WERI-Rb-1 (cell line): Measurements from ENCODE around the gene CELA3A.

Experiments
- DNase-seq: peaks from one replicate; pipeline ENCODE4 v3.0.0-alpha.2; 2020
- H3K27ac ChIP-seq: fragments of 250-450 bp; sonication (Bioruptor Pico); 2 replicates; pipeline ENCODE4 v1.5.1; 2020; ENCODE audit warnings: mild to moderate bottlenecking, moderate library complexity
- H3K27me3 ChIP-seq: fragments of 250-450 bp; sonication (Bioruptor Pico); 2 replicates; pipeline ENCODE4 v1.5.1; 2021; ENCODE audit warnings: mild to moderate bottlenecking, low read depth, moderate library complexity; ENCODE audit not compliant: insufficient read depth, severe bottlenecking
- H3K36me3 ChIP-seq: fragments of 250-450 bp; sonication (Bioruptor Pico); 2 replicates; pipeline ENCODE4 v1.5.1; 2020; ENCODE audit warnings: mild to moderate bottlenecking, moderate library complexity
- H3K4me3 ChIP-seq: 2 replicates; pipeline ENCODE4 v1.5.1; 2011; ENCODE audit warnings: low read depth, mild to moderate bottlenecking, control low read depth, low read length
- H3K9me3 ChIP-seq: fragments of 250-450 bp; sonication (Bioruptor Pico); 2 replicates; pipeline ENCODE4 v1.5.1; 2021; ENCODE audit warnings: mild to moderate bottlenecking, moderate library complexity; ENCODE audit not compliant: severe bottlenecking
- CTCF ChIP-seq: IDR thresholded peaks from 2 replicates; pipeline ENCODE4 v1.5.1; 2011; ENCODE audit warnings: low read depth, mild to moderate bottlenecking, control low read depth, inconsistent platforms, low read length

Gene CELA3A

GRCh38 chr1:22018583-22019559, 17.4 kb downstream of the CELA3A start:
- no peak overlapping the region for H3K27ac ChIP-seq
- no peaks in the 10 kb centered on the region for H3K36me3 ChIP-seq
- no peak for DNase-seq
- peak; percentile 21; the same call in 1 of the 2 replicates for TF ChIP-seq CTCF
- no peaks in the 10 kb centered on the region for H3K27me3 ChIP-seq
- no peaks in the 10 kb centered on the region for H3K9me3 ChIP-seq
- no peak overlapping the region for H3K4me3 ChIP-seq

GRCh38 chr1:22021061-22021460, 19.6 kb downstream of the CELA3A start:
- Histone ChIP-seq H3K4me3 (no peak overlapping the region), H3K27ac (no peak overlapping the region), H3K36me3 (peaks cover 4% of the 10 kb centered on the region), H3K9me3 (no peaks in the 10 kb centered on the region), H3K27me3 (no peaks in the 10 kb centered on the region)
- no peak for DNase-seq
- TF ChIP-seq CTCF = no peak

- DNase-seq = peak; percentile 88
- no peak for TF ChIP-seq CTCF
- peaks cover 4% of the 10 kb centered on the region for H3K36me3 ChIP-seq
- H3K27me3 ChIP-seq = no peaks in the 10 kb centered on the region
- H3K27ac ChIP-seq = peak overlapping the region; percentile 99
- peak overlapping the region; percentile 100 for H3K4me3 ChIP-seq
- no peaks in the 10 kb centered on the region for H3K9me3 ChIP-seq
Observed at GRCh38 chr1:22024485-22025367, 23.3 kb downstream of the CELA3A start.

- Histone ChIP-seq H3K27ac (peak overlapping the region; percentile 99), H3K4me3 (peak overlapping the region; percentile 100), H3K36me3 (peaks cover 4% of the 10 kb centered on the region), H3K9me3 (no peaks in the 10 kb centered on the region), H3K27me3 (no peaks in the 10 kb centered on the region)
- DNase-seq = peak; percentile 92
- no peak for TF ChIP-seq CTCF
Observed at GRCh38 chr1:22025368-22026155, 24.1 kb downstream of the CELA3A start.

GRCh38 chr1:22026924-22027289, 25.4 kb downstream of the CELA3A start:
- no peaks in the 10 kb centered on the region for H3K27me3 ChIP-seq
- H3K27ac ChIP-seq = no peak overlapping the region
- H3K4me3 ChIP-seq = no peak overlapping the region
- no peak for TF ChIP-seq CTCF
- peaks cover 7% of the 10 kb centered on the region for H3K36me3 ChIP-seq
- DNase-seq = no peak
- no peaks in the 10 kb centered on the region for H3K9me3 ChIP-seq
